SK-N-SH (cell line): ENCODE results near the gene ZNF24. TPM values are rescaled to one million over a fixed set of nuclear protein-coding genes. Genes with fewer than 3 reads are reported as not detected.

Source experiments
- CTCF ChIA-PET: fragments of 300-600, 350-600 bp; formaldehyde crosslinking; extraction: SDS; loops from one replicate; lab custom pipeline; 2021; lab: Yijun Ruan, JAX
- POLR2A ChIA-PET: fragments of 350-600 bp; sonication (Branson Sonifier 250); formaldehyde crosslinking; extraction: SDS; loops from one replicate; lab custom pipeline; 2020; ENCODE audit warnings: antibody characterized with exemption, inconsistent platforms; lab: Yijun Ruan, JAX
- DNase-seq: peaks from one replicate; pipeline ENCODE4 v3.0.0; 2012
- H2AFZ ChIP-seq: fragments of 200-600 bp; sonication (generic); 2 replicates; pipeline ENCODE4 v1.8.1; 2016; ENCODE audit warnings: antibody characterized with exemption, mild to moderate bottlenecking, low read depth
- H3F3A ChIP-seq: fragments of 200-600 bp; sonication (generic); replicated peaks from 2 replicates; pipeline ENCODE3; 2016; ENCODE audit warnings: antibody characterized with exemption, mild to moderate bottlenecking; ENCODE audit not compliant: insufficient read depth
- H3K27ac ChIP-seq, 2 experiments: fragments of 200-500 bp in 1 of 2; fragments of 200-600 bp in 1 of 2; sonication (Bioruptor generic) in 1 of 2; sonication (generic), shearing (Covaris generic) in 1 of 2; 2 replicates each; pipeline versions ENCODE4 v1.5.1 to v1.6.1; 2014 to 2016; ENCODE audit warnings: low read depth in 2 of 2, inconsistent platforms in 1 of 2, low read length in 1 of 2, mild to moderate bottlenecking in 1 of 2, mixed read lengths in 1 of 2
- H3K27me3 ChIP-seq: fragments of 200-600 bp; sonication (generic), shearing (Covaris generic); 2 replicates; pipeline ENCODE4 v1.6.1; 2016; ENCODE audit warnings: mixed run types; ENCODE audit not compliant: insufficient read depth
- H3K36me3 ChIP-seq, 2 experiments: fragments of 200-500 bp in 1 of 2; fragments of 200-600 bp in 1 of 2; sonication (Bioruptor generic) in 1 of 2; sonication (generic) in 1 of 2; replicated peaks in 1 of 2; 2 replicates each; pipeline versions ENCODE3 to v1.5.1; 2014 to 2016; ENCODE audit warnings: low read length in 1 of 2, mild to moderate bottlenecking in 1 of 2; ENCODE audit not compliant: insufficient read depth in 2 of 2, control insufficient read depth in 1 of 2
- H3K4me1 ChIP-seq, 2 experiments: fragments of 200-500 bp in 1 of 2; fragments of 200-600 bp in 1 of 2; sonication (Bioruptor generic) in 1 of 2; sonication (generic), shearing (Covaris generic) in 1 of 2; 2 replicates each; pipeline versions ENCODE4 v1.5.1 to v1.6.1; 2014 to 2016; ENCODE audit warnings: low read depth in 1 of 2, low read length in 1 of 2, mixed run types in 1 of 2; ENCODE audit not compliant: insufficient read depth in 2 of 2, control insufficient read depth in 1 of 2
- H3K4me2 ChIP-seq: fragments of 200-600 bp; sonication (generic), shearing (Covaris generic); 2 replicates; pipeline ENCODE4 v1.6.1; 2017; ENCODE audit warnings: mixed run types
- H3K4me3 ChIP-seq, 2 experiments: fragments of 200-500 bp in 1 of 2; fragments of 200-600 bp in 1 of 2; sonication (Bioruptor generic) in 1 of 2; sonication (generic), shearing (Covaris generic) in 1 of 2; 2 replicates each; pipeline versions ENCODE4 v1.5.1 to v1.8.1; 2014 to 2016; ENCODE audit warnings: low read depth in 2 of 2, inconsistent platforms in 1 of 2, low read length in 1 of 2, mild to moderate bottlenecking in 1 of 2, mixed read lengths in 1 of 2, moderate library complexity in 1 of 2
- H3K79me2 ChIP-seq: fragments of 200-600 bp; sonication (generic); 2 replicates; pipeline ENCODE4 v1.8.1; 2017; ENCODE audit warnings: mild to moderate bottlenecking; ENCODE audit not compliant: insufficient read depth
- H3K9ac ChIP-seq: fragments of 200-600 bp; sonication (generic); 2 replicates; pipeline ENCODE4 v1.6.1; 2017; ENCODE audit warnings: mixed run types
- H3K9me2 ChIP-seq: fragments of 200-600 bp; sonication (generic); 2 replicates; pipeline ENCODE4 v1.6.1; 2017; ENCODE audit warnings: mixed run types
- H3K9me3 ChIP-seq: fragments of 200-600 bp; sonication (generic); 2 replicates; pipeline ENCODE4 v1.6.1; 2017; ENCODE audit warnings: mixed run types, mild to moderate bottlenecking, moderate library complexity
- H4K20me1 ChIP-seq: fragments of 200-600 bp; sonication (generic); 2 replicates; pipeline ENCODE4 v1.6.1; 2017; ENCODE audit warnings: mild to moderate bottlenecking, mixed run types; ENCODE audit not compliant: insufficient read depth
- ELF1 ChIP-seq: IDR thresholded peaks from 2 replicates; pipeline ENCODE4 v1.4.0; 2012
- EP300 ChIP-seq, 2 experiments: IDR thresholded peaks; 2 replicates each; pipeline versions ENCODE4 v1.4.0 to v1.6.1; 2012; ENCODE audit warnings: borderline replicate concordance in 1 of 2, low read depth in 1 of 2, low read length in 1 of 2
- FOSL2 ChIP-seq: IDR thresholded peaks from 2 replicates; pipeline ENCODE4 v1.4.0; 2012; ENCODE audit warnings: low read depth, mild to moderate bottlenecking, moderate library complexity, borderline replicate concordance
- FOXM1 ChIP-seq: IDR thresholded peaks from 2 replicates; pipeline ENCODE4 v1.4.0; 2012; ENCODE audit warnings: low read depth, mild to moderate bottlenecking
- GATA2 ChIP-seq: sonication (generic); formaldehyde crosslinking; IDR thresholded peaks from 2 replicates; pipeline ENCODE4 v1.5.0; 2020; ENCODE audit warnings: mild to moderate bottlenecking, missing genetic modification reagents
- MEF2A ChIP-seq: IDR thresholded peaks from 2 replicates; pipeline ENCODE4 v1.4.0; 2012; ENCODE audit warnings: low read depth, borderline replicate concordance
- MXI1 ChIP-seq: IDR thresholded peaks from 2 replicates; pipeline ENCODE4 v1.6.1; 2012; ENCODE audit warnings: mild to moderate bottlenecking, low read depth, low read length, improper control_type of control experiment
- NFIC ChIP-seq: IDR thresholded peaks from 2 replicates; pipeline ENCODE4 v1.4.0; 2012; ENCODE audit warnings: borderline replicate concordance
- NRF1 ChIP-seq: IDR thresholded peaks from 2 replicates; pipeline ENCODE4 v1.6.1; 2012; ENCODE audit warnings: low read depth, mild to moderate bottlenecking, low read length
- RAD21 ChIP-seq: IDR thresholded peaks from 2 replicates; pipeline ENCODE4 v1.6.1; 2012; ENCODE audit warnings: mild to moderate bottlenecking, low read length
- RFX5 ChIP-seq: IDR thresholded peaks from 2 replicates; pipeline ENCODE4 v1.6.1; 2012; ENCODE audit warnings: mild to moderate bottlenecking, improper control_type of control experiment, low read length
- RXRA ChIP-seq: IDR thresholded peaks from 2 replicates; pipeline ENCODE4 v1.4.0; 2012; ENCODE audit warnings: low read depth, mild to moderate bottlenecking, borderline replicate concordance
- SIN3A ChIP-seq: IDR thresholded peaks from 2 replicates; pipeline ENCODE4 v1.6.1; 2012; ENCODE audit warnings: low read depth, mild to moderate bottlenecking, low read length, moderate library complexity, borderline replicate concordance
- TAF1 ChIP-seq: IDR thresholded peaks from 2 replicates; pipeline ENCODE4 v1.6.1; 2012; ENCODE audit warnings: low read depth, mild to moderate bottlenecking, low read length, moderate library complexity, borderline replicate concordance
- TCF12 ChIP-seq: IDR thresholded peaks from 2 replicates; pipeline ENCODE4 v1.4.0; 2012
- TEAD4 ChIP-seq: IDR thresholded peaks from 2 replicates; pipeline ENCODE4 v1.4.0; 2012; ENCODE audit warnings: mild to moderate bottlenecking, borderline replicate concordance; ENCODE audit not compliant: insufficient read depth
- WGBS: methylation state at CpG from one replicate; pipeline ENCODE4 v1.1.6; 2017; ENCODE audit warnings: low lambda C conversion rate; 5-methylcytosine and 5-hydroxymethylcytosine counted together
- polyA plus RNA-seq, 3 experiments: library from polyadenylated mRNA; depleted of rRNA; stranded (reverse); fragments of >200 nt; gene quantifications; 2 replicates each; pipeline ENCODE4 v1.2.3, GENCODE V29; 2012
- TF ChIP-seq, protein P1 (sequence below): IDR thresholded peaks from 2 replicates; pipeline ENCODE4 v1.4.0; 2012; ENCODE audit warnings: low read depth
- TF ChIP-seq, protein P2 (sequence below): fragments of 150-350 bp; IDR thresholded peaks from 2 replicates; pipeline ENCODE4 v1.6.1; 2017; ENCODE audit warnings: antibody characterized with exemption, low read length, low read depth, borderline replicate concordance
- TF ChIP-seq, protein P3 (sequence below): IDR thresholded peaks from 2 replicates; pipeline ENCODE4 v1.4.0; 2012; ENCODE audit warnings: low read depth, borderline replicate concordance

ZNF24 gene
- polyA plus RNA-seq, 1 of the 3 experiments (the other 2 are of a cell fraction): 6.9 TPM

DNA sequence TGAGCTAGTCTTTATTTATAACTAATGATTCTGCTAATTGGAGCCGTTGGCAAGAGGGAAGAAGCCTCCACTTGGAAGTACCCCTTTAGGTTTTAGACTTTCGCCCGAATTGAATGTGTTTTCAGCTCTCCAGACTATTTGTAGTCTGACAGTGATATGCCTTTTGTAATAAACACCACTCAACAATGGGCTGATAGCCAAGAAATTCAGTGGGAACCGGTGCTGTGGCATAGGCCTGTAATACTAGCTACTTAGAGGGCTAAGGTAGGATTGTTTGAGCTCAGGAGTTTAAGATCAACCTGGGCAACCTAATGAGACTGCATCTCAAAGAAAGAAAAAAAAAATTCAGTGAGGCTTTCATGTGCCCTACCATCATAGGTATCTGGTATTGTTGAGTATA lies 40.6 kb downstream of the ZNF24 start:
- Histone ChIP-seq H3K4me1 (no peaks in the 10 kb centered on the region), H3K4me3 (no peak overlapping the region), H4K20me1 (no peaks in the 10 kb centered on the region; the same call in 1 of the 2 replicates), H3K79me2 (peaks cover 63% of the 10 kb centered on the region), H3K9me2 (no peaks in the 10 kb centered on the region), H3K9me3 (peaks cover 34% of the 10 kb centered on the region), H2AFZ (no peak overlapping the region), H3K27ac (no peak overlapping the region), H3K4me2 (no peak overlapping the region), H3K9ac (no peak overlapping the region), H3K36me3 (peaks cover 56 to 79% of the 10 kb centered on the region in 2 experiments), H3F3A (no peaks in the 10 kb centered on the region), H3K27me3 (no peaks in the 10 kb centered on the region)
- WGBS: 95% methylated on average over 4 of the region's 4 CpGs
- ChIA-PET POLR2A (interaction anchor here (1.1 kb wide), 1 partner anchor 14 kb away, joined by 3 read pairs; the partner anchor contains the start of gene ZSCAN30), CTCF (interaction anchor here (0.7 kb wide), 1 partner anchor 73 kb away, joined by 3 read pairs; no protein-coding TSS in a partner anchor)
- no peak for DNase-seq
- TF ChIP-seq TEAD4 (no peak), TCF12 (no peak), MXI1 (no peak), TAF1 (no peak), RFX5 (no peak)
- TF ChIP-seq, protein P1, sequence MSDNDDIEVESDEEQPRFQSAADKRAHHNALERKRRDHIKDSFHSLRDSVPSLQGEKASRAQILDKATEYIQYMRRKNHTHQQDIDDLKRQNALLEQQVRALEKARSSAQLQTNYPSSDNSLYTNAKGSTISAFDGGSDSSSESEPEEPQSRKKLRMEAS: no peak
- TF ChIP-seq, protein P2, sequence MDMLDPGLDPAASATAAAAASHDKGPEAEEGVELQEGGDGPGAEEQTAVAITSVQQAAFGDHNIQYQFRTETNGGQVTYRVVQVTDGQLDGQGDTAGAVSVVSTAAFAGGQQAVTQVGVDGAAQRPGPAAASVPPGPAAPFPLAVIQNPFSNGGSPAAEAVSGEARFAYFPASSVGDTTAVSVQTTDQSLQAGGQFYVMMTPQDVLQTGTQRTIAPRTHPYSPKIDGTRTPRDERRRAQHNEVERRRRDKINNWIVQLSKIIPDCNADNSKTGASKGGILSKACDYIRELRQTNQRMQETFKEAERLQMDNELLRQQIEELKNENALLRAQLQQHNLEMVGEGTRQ: no peak

DNA sequence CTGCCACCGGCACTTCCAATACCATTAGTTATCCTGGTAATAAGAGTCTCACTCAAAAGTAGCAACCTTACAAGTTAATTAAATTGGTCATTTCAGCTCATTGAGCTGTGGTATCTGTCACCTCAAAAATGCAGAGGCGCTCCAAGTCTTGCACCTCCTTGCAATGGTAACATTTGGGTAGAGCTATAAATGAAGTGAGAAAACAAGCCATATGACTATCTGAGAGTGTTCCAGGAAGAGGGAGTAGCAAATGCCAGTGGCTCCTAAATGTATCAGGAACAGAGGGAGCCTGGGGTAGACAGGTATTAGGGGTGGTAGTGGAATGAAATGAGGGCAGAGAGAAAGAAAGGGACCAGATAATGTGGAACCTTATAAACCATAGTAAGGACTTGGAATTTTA lies 48.2 kb downstream of the ZNF24 start:
- Histone ChIP-seq H4K20me1 (no peaks in the 10 kb centered on the region; the same call in 1 of the 2 replicates), H3K79me2 (peaks cover 92% of the 10 kb centered on the region), H3K9me3 (peaks cover 6% of the 10 kb centered on the region; the same call in 1 of the 2 replicates), H3K9me2 (no peaks in the 10 kb centered on the region)
- no peak for DNase-seq
- TF ChIP-seq EP300 (IDR thresholded peaks at IDR 0.05; ENCODE audit: borderline replicate concordance in 1 of 2, low read depth in 1 of 2, low read length in 1 of 2): no peak
- no peak for TF ChIP-seq FOSL2
- no peak for TF ChIP-seq SIN3A
- no peak for TF ChIP-seq TAF1
- TF ChIP-seq MEF2A: no peak
- TF ChIP-seq GATA2 (CRISPR knock-in tag): no peak
- TF ChIP-seq RFX5: no peak
- no peak for TF ChIP-seq NRF1
- no peak for TF ChIP-seq FOXM1
- TF ChIP-seq ELF1: no peak
- TF ChIP-seq RXRA: no peak
- TF ChIP-seq, protein P3, sequence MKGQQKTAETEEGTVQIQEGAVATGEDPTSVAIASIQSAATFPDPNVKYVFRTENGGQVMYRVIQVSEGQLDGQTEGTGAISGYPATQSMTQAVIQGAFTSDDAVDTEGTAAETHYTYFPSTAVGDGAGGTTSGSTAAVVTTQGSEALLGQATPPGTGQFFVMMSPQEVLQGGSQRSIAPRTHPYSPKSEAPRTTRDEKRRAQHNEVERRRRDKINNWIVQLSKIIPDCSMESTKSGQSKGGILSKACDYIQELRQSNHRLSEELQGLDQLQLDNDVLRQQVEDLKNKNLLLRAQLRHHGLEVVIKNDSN: no peak
- TF ChIP-seq NFIC: no peak
- TF ChIP-seq TEAD4: no peak
- no peak for TF ChIP-seq RAD21
- TF ChIP-seq, all 33 proteins: peak for 0
- Histone ChIP-seq H3K4me3 (no peak overlapping the region), H2AFZ (no peak overlapping the region), H3K4me2 (no peak overlapping the region), H3K36me3 (peaks cover 53 to 57% of the 10 kb centered on the region in 2 experiments), H3K27me3 (no peaks in the 10 kb centered on the region), H3F3A (no peaks in the 10 kb centered on the region), H3K4me1 (peaks cover 0 to 1% of the 10 kb centered on the region in 2 experiments; a peak in 1 of 4 replicates), H3K27ac (no peak overlapping the region), H3K9ac (no peak overlapping the region)
- ChIA-PET CTCF (no interaction called here), POLR2A (no interaction called here)
- 100% methylated on average over 1 of the region's 2 CpGs for WGBS
